Measurements from ENCODE around the gene TSPAN13. TPM values are rescaled to one million over a fixed set of nuclear protein-coding genes. Genes with fewer than 3 reads are reported as not detected.

TSPAN13 gene
- polyA plus RNA-seq, 3 donors = 26.7 to 30.3 (median 30.2) TPM

- no peak for DNase-seq (ENCODE audit: low read depth in 3 of 3, low spot score in 2 of 3)
These were observed 19.8 kb downstream of the TSPAN13 start for GRCh38 chr7:16773326-16773725.

GRCh38 chr7:16773884-16774283 lies 20.3 kb downstream of the TSPAN13 start:
- DNase-seq (ENCODE audit: low read depth in 3 of 3, low spot score in 2 of 3) = no peak

GRCh38 chr7:16774294-16774693 lies 20.7 kb downstream of the TSPAN13 start:
- DNase-seq (ENCODE audit: low read depth in 3 of 3, low spot score in 2 of 3) = no peak

GRCh38 chr7:16774986-16775385 lies 21.4 kb downstream of the TSPAN13 start:
- no peak for DNase-seq (ENCODE audit: low read depth in 3 of 3, low spot score in 2 of 3)

GRCh38 chr7:16776053-16776452 lies 22.5 kb downstream of the TSPAN13 start:
- no peak for DNase-seq (ENCODE audit: low read depth in 3 of 3, low spot score in 2 of 3)

DNA sequence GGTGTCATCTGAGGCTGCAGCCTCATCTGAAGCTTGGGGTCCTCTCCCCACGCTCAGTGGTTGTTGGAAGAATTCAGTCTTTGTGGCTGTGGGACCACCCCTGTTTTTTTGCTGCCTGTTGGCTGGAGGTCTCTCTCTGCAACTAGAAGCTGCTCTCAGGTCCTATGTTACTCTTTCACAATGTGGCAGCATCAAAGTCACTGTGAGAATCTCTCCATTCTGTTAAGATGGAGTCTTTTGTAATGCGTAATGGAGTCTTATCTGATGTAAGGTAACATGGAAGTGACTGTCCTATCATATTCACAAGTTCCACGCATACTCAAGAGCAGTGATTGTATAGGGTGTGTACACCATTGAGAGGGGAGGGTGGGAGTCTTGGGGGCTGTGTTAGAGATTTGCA lies 24.9 kb downstream of the TSPAN13 start:
- DNase-seq (ENCODE audit: low read depth in 3 of 3, low spot score in 2 of 3) = no peak

- no peak for DNase-seq (ENCODE audit: low read depth in 3 of 3, low spot score in 2 of 3)
These were observed 25.5 kb downstream of the TSPAN13 start for GRCh38 chr7:16779051-16779450.

GRCh38 chr7:16780596-16780995 lies 27.0 kb downstream of the TSPAN13 start:
- DNase-seq (ENCODE audit: low read depth in 3 of 3, low spot score in 2 of 3) = no peak

GRCh38 chr7:16785321-16785720 lies 31.8 kb downstream of the TSPAN13 start:
- no peak for DNase-seq (ENCODE audit: low read depth in 3 of 3, low spot score in 2 of 3)

- no peak for DNase-seq (ENCODE audit: low read depth in 3 of 3, low spot score in 2 of 3)
These were observed 32.3 kb downstream of the TSPAN13 start for GRCh38 chr7:16785846-16786245.

DNA sequence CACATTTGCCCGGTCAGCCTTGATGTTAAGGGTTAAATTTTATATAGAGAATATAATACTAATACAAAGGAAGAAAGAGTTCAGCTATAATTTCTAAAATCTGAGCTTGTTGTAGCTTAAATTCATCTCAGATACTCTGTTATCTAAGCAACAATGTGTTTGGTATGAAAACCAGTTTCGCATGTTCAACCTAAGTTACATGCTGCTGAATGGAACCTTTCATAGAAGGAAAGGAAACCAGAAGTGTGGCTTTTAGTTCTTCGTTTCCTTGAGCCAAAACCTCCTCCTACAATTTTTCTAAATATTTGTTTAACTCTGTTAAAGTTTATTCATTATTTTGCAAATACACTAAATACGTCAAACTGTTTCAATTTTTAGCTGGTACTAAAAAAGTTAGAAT lies 32.7 kb downstream of the TSPAN13 start:
- DNase-seq (ENCODE audit: low read depth in 3 of 3, low spot score in 2 of 3) = no peak

DNA sequence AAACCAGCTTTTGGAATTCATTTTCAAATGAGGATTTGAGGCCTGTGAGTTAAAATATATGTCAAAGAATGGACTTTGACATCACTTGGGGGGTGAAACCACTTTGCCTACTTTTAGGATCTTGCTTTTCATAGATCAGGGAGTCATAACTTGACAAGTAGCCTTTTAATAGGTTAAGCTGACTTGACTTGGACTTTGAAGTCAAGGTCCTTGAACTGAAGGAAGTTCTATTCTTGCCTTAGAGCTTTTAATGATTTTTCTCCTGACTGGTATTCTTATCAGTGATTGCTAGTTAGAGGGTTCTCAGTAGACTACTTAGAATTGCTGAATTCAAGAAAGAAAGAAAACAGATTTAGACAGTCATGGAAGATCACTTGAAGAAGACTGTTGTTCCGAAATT lies 33.6 kb downstream of the TSPAN13 start:
- DNase-seq (ENCODE audit: low read depth in 3 of 3, low spot score in 2 of 3) = no peak

- no peak for DNase-seq (ENCODE audit: low read depth in 3 of 3, low spot score in 2 of 3)
These were observed 37.5 kb downstream of the TSPAN13 start for GRCh38 chr7:16791071-16791470.

DNA sequence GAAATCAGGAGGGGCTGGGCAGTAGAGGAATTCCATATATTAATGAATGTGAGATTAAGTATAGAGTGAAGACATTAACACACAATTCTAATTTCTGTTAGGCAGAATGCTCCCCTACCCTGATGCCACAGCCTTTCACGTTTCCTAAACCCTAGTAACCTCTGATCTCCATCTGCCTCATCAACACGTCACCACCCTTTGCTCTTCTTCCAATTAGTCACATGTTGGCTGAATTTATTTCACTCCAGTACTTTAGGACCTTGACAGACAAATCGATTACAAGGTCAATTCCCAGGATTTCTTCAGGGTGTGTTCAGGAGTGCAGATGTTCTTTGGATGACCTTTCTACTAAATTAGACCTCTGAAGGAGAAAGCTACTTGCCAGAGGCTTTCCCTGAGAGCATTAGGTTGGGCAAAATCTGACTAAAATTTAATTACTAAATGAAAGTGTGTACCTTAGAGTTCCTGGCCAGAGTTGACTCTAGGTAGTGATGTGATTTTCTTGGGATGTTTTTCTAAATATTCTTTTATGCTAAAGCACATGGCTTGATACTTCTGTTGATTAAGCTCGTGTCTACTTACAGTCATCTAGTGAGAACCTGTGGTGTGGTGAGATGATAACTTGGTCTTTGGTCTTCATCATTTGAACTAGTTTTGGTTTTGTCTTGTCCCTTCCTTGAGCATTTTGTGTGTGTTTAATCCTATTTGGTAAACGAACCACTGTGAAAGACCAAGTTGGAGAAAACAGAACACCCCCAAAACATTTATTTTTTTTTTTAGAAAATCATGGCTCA lies 38.5 kb downstream of the TSPAN13 start:
- DNase-seq (ENCODE audit: low read depth in 3 of 3, low spot score in 2 of 3) = no peak

GRCh38 chr7:16794986-16795385 lies 41.4 kb downstream of the TSPAN13 start:
- DNase-seq (ENCODE audit: low read depth in 3 of 3, low spot score in 2 of 3) = no peak

GRCh38 chr7:16795624-16796023 lies 42.1 kb downstream of the TSPAN13 start:
- DNase-seq (ENCODE audit: low read depth in 3 of 3, low spot score in 2 of 3) = no peak

DNA sequence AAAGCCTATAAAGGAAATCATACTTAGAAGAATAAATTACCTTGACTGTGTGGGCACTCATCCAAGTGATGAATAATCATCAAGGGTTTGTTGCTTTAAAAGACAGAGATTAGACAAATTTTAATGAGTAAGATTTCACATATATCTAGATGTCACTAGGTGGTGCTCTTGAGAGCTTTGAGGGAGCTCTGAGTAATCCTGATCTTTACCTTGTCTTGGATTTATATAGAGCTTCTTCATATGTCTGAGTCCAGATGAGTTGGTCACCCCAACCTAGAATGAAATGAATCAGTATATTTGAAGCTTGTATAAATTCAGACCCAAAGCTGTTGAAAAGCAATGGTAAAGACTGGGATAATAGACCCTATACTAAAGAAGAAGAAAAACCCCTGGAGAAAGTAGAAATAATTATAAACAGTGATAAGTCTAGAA lies 47.6 kb downstream of the TSPAN13 start:
- no peak for DNase-seq (ENCODE audit: low read depth in 3 of 3, low spot score in 2 of 3)

DNA sequence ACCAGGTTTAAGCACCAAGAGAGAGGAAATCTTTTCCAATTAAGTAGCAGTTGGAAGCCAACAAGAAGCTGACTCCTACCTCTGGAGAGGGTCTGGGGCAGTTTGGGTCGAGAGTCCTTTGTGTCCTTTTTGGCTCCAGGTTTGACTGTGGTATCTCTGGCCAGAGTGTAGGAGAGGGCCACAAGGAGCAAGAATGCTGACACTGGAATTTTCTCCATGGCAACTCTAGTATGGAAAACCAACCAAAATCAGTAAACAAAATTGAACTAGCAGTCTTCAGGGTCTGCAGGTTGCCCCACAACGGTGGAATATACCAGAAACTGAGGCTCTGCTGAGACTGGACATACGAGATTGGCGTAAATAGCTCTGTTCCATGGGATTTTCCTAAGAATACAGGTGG lies 48.0 kb downstream of the TSPAN13 start:
- DNase-seq (ENCODE audit: low read depth in 3 of 3, low spot score in 2 of 3) = no peak

DNA sequence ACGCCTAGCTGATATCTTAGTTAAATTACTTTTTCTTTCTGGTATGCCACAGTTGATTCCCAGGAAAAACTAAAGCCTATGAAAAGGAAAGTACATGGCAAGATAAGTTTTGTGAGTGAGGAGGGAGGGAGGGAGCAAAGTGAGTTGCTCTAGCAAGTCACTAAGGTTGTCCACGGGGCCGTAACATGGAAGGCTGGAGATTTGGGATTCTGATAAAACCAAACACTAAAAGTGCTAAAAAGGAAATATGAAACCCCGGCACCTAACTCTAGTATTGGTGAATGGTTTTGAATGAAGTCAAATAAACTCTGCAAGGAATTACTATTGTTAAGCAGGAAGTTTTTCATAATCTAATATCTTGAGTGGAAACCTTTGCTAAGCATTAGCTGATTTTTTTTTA lies 49.6 kb downstream of the TSPAN13 start:
- no peak for DNase-seq (ENCODE audit: low read depth in 3 of 3, low spot score in 2 of 3)

DNA sequence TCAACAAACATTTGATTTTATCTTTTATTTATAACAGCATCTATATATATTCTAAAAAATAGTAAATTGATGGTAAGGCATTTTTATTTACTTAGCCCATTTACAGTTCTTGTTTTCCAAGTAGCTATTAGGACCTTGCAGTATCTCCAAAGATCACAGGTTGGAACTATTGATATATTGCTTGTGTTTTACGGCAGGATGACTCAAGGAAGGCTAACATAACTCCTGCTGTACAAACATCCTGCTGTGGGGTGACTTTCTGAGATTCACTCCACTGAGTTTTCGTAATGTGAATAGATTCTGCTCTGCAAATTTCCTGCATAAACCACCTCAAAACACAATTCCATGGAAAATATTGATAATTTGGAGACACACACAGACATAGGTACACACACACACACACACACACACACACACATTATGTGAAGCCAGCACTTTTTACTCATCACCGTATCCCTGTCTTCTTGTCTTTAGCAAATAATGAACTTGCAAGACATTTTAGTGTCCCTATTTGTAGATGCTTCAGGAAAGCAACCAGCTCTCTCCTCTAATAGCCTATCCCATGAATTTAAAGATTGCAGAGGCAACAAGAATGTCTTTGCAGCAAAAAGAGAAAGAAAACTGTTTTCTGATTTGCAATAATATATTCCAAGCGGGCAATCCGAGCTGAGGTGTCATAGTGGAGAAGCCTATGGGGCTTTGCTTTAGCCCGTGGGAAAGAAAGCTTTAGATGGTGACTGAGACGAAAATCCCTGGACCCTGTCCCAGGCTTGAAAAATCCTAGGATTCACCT lies 50.5 kb downstream of the TSPAN13 start:
- no peak for DNase-seq (ENCODE audit: low read depth in 3 of 3, low spot score in 2 of 3)

- DNase-seq (ENCODE audit: low read depth in 3 of 3, low spot score in 2 of 3) = no peak
These were observed 51.3 kb downstream of the TSPAN13 start, which contains the start of gene AGR2 for GRCh38 chr7:16804674-16805439. TSS of gene AGR2 (minus strand) at chr7:16804999. CDS start at chr7:16801796, 3,203 bp downstream.
